DND-41 (cell line): ENCODE measurements around the gene KCNK15.

Experiments used
- CTCF ChIP-seq: IDR thresholded peaks from 2 replicates; pipeline ENCODE4 v1.5.1; 2012; ENCODE audit warnings: borderline replicate concordance, low read length, moderate library complexity, mild to moderate bottlenecking; ENCODE audit not compliant: poor library complexity, severe bottlenecking; ENCODE audit errors: extremely low read depth
- EZH2 ChIP-seq: IDR thresholded peaks from 3 replicates; pipeline ENCODE4 v1.6.1; 2012; ENCODE audit warnings: borderline replicate concordance, low read depth, mild to moderate bottlenecking, moderate library complexity, low read length, inconsistent platforms; ENCODE audit not compliant: severe bottlenecking

GRCh38 chr20:44706301-44707017 is 39.2 kb upstream of the KCNK15 start:
- TF ChIP-seq CTCF (no peak), EZH2 (no peak)
